ENCODE results near the gene CCDC198.

Gene CCDC198, protein sequence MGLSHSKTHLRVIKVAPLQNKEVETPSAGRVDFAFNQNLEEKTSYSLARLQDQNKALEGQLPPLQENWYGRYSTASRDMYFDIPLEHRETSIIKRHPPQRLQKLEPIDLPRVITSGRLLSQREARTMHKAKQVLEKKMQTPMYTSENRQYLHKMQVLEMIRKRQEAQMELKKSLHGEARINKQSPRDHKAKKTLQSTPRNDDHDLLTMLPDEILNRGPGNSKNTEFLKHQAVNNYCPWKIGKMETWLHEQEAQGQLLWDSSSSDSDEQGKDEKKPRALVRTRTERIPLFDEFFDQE

DNA sequence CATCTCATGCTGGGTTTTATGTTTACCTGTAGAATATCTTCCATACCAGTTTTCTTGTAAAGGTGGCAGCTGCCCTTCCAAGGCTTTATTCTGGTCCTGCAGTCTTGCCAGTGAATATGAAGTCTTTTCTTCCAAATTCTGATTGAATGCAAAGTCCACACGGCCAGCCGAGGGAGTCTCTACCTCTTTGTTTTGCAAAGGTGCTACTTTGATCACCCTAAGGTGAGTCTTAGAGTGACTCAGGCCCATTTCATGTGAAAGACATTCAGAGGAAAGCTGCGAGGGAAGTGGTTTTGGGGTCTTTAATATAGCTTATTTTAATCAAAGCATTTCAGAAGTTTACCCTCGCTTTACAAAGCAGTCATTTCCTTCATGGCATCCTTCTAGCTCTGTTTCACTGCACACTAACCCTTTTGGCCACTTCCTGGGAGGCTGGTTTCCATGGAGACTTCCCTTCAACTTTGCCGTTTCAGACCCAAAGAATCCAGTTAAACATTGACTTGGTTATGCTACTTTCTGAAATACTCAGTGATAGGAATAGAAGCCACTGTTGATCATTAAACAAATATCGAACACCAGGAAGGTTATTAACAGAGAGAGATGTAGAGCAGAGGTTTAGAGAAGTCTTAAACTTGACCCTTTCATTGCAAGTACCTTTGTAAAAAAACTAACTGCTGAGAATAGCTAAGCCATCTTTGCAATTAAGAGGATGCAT lies at the start of gene CCDC198:
TSS of gene CCDC198 (minus strand) at position 391 of the 715 bp plus-strand sequence. CDS start at position 249, 142 bp downstream.
- Histone ChIP-seq H3K4me3 (ENCODE audit: low read length) (peak within 1 kb of the TSS; percentile 24), H3K4me1 (ENCODE audit: control insufficient read depth, insufficient read depth, low read length) (peaks cover 20% of the 10 kb centered on the region), H3K9me3 (ENCODE audit: control insufficient read depth, low read length) (no peaks in the 10 kb centered on the region), H3K36me3 (ENCODE audit: control insufficient read depth, insufficient read depth, low read length, severe bottlenecking) (no peaks in the 10 kb centered on the region), H3K27me3 (replicated peaks; ENCODE audit: control insufficient read depth, insufficient read depth, low read length) (no peaks in the 10 kb centered on the region), H3K9ac (ENCODE audit: low read length) (no peak within 1 kb of the TSS)
- DNase-seq (ENCODE audit: low read depth) = no peak

DNA sequence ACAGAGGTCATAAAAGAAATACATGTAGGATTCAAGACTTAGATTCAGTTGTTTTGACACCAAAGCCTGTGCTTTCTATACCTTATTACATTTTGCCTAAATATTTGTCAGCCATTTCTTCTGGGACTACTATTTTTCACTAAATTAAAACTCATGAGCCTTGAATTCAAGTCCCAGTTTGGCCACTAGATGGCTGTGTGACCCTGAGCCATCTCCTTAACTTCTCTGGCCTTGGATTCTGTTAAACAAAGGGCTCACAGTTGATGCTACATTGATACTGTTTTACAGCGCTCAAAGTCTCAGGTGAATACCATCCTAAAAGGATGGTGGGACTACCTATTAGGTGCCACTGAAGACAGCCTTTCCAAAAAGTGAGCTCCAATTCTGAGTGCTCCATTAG lies 39.6 kb upstream of the CCDC198 start:
- Histone ChIP-seq H3K27me3 (replicated peaks; ENCODE audit: control insufficient read depth, insufficient read depth, low read length) (peaks cover 6% of the 10 kb centered on the region), H3K4me3 (ENCODE audit: low read length) (no peak overlapping the region), H3K9me3 (ENCODE audit: control insufficient read depth, low read length) (no peaks in the 10 kb centered on the region), H3K36me3 (ENCODE audit: control insufficient read depth, insufficient read depth, low read length, severe bottlenecking) (no peaks in the 10 kb centered on the region), H3K9ac (ENCODE audit: low read length) (no peak overlapping the region), H3K4me1 (ENCODE audit: control insufficient read depth, insufficient read depth, low read length) (no peaks in the 10 kb centered on the region)
- peak; percentile 17 for DNase-seq (ENCODE audit: low read depth)

DNA sequence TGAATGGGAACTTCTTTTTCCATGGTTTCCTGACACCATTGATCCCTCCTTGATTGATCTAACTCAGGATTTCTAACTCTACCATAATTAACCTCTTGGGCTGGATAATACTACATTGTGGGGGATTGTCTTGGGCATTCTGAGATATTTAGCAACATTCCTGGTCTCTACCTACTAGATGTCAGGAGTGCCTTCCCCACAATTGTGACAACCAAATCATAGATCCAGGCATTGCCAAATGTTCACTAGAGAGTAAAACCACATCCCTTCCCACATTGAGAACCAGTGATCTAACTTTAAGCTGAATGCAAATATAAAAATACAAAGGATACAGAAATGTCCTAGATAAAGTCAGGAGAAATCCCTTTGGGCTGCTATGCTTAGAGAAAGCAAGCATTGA lies 36.9 kb upstream of the CCDC198 start:
- Histone ChIP-seq H3K4me3 (ENCODE audit: low read length) (no peak overlapping the region), H3K9me3 (ENCODE audit: control insufficient read depth, low read length) (no peaks in the 10 kb centered on the region), H3K9ac (ENCODE audit: low read length) (no peak overlapping the region), H3K36me3 (ENCODE audit: control insufficient read depth, insufficient read depth, low read length, severe bottlenecking) (no peaks in the 10 kb centered on the region), H3K4me1 (ENCODE audit: control insufficient read depth, insufficient read depth, low read length) (no peaks in the 10 kb centered on the region), H3K27me3 (replicated peaks; ENCODE audit: control insufficient read depth, insufficient read depth, low read length) (peaks cover 6% of the 10 kb centered on the region)
- no peak for DNase-seq (ENCODE audit: low read depth)

DNA sequence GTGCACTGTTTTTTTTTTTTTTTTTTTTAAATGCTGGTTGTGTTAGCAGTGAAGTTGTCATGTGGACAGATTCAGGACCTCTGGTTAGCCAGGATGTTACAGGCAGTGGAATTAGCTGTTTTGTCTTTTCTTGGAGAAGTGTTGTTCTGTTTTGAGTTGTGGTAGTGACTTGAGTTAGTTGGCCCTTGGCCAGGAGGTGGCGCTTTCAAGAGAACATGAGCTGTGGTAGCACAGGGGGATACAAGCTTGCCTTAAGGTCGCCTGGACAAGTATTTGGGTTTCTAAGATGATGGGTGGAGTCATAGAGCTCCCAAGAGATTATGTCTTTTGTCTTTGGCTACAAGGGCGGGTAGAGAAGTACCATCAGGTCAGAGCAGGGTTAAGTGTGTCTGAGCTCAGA lies 33.3 kb upstream of the CCDC198 start:
- H3K4me3 ChIP-seq (ENCODE audit: low read length) = no peak overlapping the region
- no peak overlapping the region for H3K9ac ChIP-seq (ENCODE audit: low read length)
- DNase-seq (ENCODE audit: low read depth) = no peak
- H3K36me3 ChIP-seq (ENCODE audit: control insufficient read depth, insufficient read depth, low read length, severe bottlenecking) = no peaks in the 10 kb centered on the region
- no peaks in the 10 kb centered on the region for H3K4me1 ChIP-seq (ENCODE audit: control insufficient read depth, insufficient read depth, low read length)
- H3K9me3 ChIP-seq (ENCODE audit: control insufficient read depth, low read length) = peaks cover 12% of the 10 kb centered on the region
- H3K27me3 ChIP-seq (replicated peaks; ENCODE audit: control insufficient read depth, insufficient read depth, low read length) = peaks cover 6% of the 10 kb centered on the region

DNA sequence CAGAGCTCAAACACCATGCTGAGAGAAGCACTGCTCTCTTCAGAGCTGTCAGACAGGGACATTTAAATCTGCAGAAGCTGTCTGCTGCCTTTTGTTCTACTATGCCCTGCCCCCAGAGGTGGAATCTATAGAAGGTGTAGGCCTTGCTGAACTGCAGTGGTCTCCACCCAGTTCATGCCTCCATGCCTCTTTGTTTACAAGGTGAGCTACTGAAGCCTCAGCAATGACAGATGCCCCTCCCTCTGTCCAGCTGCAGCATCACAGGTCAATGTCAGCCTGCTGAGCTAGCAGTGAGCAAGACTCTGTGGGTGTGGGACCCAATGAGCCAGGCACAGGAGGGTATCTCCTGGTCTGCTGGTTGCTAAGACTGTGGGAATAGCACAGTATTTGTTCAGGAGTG lies 25.4 kb upstream of the CCDC198 start:
- no peaks in the 10 kb centered on the region for H3K4me1 ChIP-seq (ENCODE audit: control insufficient read depth, insufficient read depth, low read length)
- H3K4me3 ChIP-seq (ENCODE audit: low read length) = no peak overlapping the region
- no peak overlapping the region for H3K9ac ChIP-seq (ENCODE audit: low read length)
- H3K27me3 ChIP-seq (replicated peaks; ENCODE audit: control insufficient read depth, insufficient read depth, low read length) = no peaks in the 10 kb centered on the region
- H3K9me3 ChIP-seq (ENCODE audit: control insufficient read depth, low read length) = peaks cover 20% of the 10 kb centered on the region
- H3K36me3 ChIP-seq (ENCODE audit: control insufficient read depth, insufficient read depth, low read length, severe bottlenecking) = no peaks in the 10 kb centered on the region
- no peak for DNase-seq (ENCODE audit: low read depth)

DNA sequence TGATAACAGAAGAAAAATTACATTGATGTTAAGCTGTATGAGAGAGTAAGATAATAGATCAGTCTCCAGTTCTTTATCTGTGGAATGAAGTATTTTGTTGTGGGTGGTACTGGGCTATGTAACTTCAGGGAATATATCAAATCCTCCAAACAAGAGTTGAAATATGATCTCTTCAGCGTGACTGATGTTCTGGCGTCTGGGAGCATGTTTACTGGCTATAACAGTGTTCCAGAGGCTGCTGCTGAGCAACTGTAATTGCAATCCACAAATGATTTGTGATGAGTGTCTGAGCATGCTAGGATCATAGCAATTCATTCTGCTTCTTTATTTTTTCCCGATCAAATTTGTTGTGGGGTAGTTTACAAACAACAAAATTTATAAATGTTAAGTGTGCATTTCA lies 18.6 kb upstream of the CCDC198 start:
- peaks cover 12% of the 10 kb centered on the region for H3K4me1 ChIP-seq (ENCODE audit: control insufficient read depth, insufficient read depth, low read length)
- peaks cover 5% of the 10 kb centered on the region for H3K27me3 ChIP-seq (replicated peaks; ENCODE audit: control insufficient read depth, insufficient read depth, low read length)
- H3K9ac ChIP-seq (ENCODE audit: low read length) = no peak overlapping the region
- H3K9me3 ChIP-seq (ENCODE audit: control insufficient read depth, low read length) = peaks cover 3% of the 10 kb centered on the region
- no peak overlapping the region for H3K4me3 ChIP-seq (ENCODE audit: low read length)
- no peaks in the 10 kb centered on the region for H3K36me3 ChIP-seq (ENCODE audit: control insufficient read depth, insufficient read depth, low read length, severe bottlenecking)
- peak; percentile 7 for DNase-seq (ENCODE audit: low read depth)

DNA sequence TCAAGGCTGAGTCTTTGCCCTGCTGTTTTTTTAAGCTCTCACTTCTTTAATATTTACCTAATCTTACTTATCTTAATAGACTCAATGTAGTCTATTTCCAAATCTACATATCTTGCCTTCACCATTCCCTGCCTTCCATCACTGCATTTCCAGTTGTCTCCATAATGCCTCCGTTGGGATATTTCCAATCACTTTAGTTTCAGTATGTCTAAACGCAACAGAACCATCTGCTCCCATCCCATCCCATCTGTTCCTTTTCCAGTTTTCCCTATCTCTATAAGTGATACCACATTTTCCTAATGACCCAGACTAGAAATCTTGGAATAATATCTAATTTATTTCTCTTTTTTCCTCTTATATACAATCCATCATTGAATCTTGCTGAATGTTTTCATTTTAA lies 15.1 kb upstream of the CCDC198 start:
- H3K9me3 ChIP-seq (ENCODE audit: control insufficient read depth, low read length) = no peaks in the 10 kb centered on the region
- no peak overlapping the region for H3K4me3 ChIP-seq (ENCODE audit: low read length)
- no peaks in the 10 kb centered on the region for H3K36me3 ChIP-seq (ENCODE audit: control insufficient read depth, insufficient read depth, low read length, severe bottlenecking)
- peaks cover 12% of the 10 kb centered on the region for H3K4me1 ChIP-seq (ENCODE audit: control insufficient read depth, insufficient read depth, low read length)
- H3K27me3 ChIP-seq (replicated peaks; ENCODE audit: control insufficient read depth, insufficient read depth, low read length) = peaks cover 5% of the 10 kb centered on the region
- DNase-seq (ENCODE audit: low read depth) = no peak
- no peak overlapping the region for H3K9ac ChIP-seq (ENCODE audit: low read length)

DNA sequence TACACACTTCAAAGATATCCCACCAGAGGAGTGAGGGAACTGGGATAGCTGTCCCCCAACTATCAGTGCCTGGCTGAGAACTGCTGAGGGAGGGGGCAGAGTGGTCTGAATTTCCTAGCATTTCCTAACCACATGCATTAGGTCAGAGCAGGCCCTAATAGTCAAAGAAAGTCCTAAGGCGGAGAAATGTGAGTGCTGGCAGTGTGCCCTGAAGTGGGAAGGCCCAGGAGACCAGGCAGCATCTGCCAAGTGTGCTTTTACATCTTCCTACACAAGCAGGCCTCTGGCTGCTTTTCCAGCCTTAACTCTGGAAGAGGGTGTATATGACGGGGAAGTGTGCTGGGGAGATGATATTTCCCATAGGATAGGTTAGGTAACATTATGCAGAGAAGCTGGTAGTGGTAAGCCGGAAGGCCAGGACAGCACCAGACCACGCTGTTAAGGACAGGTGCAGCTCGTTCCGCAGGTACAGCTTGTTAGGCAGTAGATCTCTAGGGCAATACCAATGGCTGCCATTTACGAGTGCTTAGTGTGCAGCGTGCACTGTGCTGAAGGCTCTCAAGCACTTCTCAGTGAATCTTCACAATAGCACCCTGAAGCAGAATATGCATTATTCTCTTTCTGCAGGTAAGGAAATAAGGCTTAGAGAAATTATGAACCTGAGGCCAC lies 9.1 kb upstream of the CCDC198 start:
- no peak overlapping the region for H3K4me3 ChIP-seq (ENCODE audit: low read length)
- no peaks in the 10 kb centered on the region for H3K9me3 ChIP-seq (ENCODE audit: control insufficient read depth, low read length)
- no peak for DNase-seq (ENCODE audit: low read depth)
- no peaks in the 10 kb centered on the region for H3K36me3 ChIP-seq (ENCODE audit: control insufficient read depth, insufficient read depth, low read length, severe bottlenecking)
- H3K9ac ChIP-seq (ENCODE audit: low read length) = no peak overlapping the region
- peaks cover 4% of the 10 kb centered on the region for H3K27me3 ChIP-seq (replicated peaks; ENCODE audit: control insufficient read depth, insufficient read depth, low read length)
- peaks cover 21% of the 10 kb centered on the region for H3K4me1 ChIP-seq (ENCODE audit: control insufficient read depth, insufficient read depth, low read length)

DNA sequence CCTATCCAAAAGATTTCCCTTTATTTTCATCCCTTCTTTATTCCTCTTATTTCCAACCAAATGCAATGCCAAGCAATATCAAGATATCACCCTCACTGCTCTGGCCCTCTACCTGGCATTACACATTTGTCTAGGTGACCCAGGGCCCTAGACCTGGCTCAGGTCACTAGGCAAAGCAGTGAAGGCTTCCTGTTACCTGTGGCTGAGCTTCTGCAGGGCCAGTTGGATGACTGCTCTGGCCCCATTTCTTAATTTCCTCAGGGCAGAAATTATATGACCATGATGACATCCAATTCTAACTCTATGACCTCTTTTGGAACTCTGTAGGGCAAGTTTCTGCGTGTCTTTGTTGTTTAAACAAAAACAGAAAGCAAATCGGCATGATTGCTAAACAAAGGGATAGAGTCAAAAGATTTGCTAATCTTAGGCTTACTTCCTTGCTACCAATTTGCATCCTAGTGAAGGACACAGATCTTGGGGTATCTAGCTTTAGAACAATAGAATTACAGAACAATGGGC lies 7.4 kb upstream of the CCDC198 start:
- DNase-seq (ENCODE audit: low read depth) = no peak
- H3K9ac ChIP-seq (ENCODE audit: low read length) = no peak overlapping the region
- H3K4me1 ChIP-seq (ENCODE audit: control insufficient read depth, insufficient read depth, low read length) = peaks cover 21% of the 10 kb centered on the region
- H3K9me3 ChIP-seq (ENCODE audit: control insufficient read depth, low read length) = no peaks in the 10 kb centered on the region
- H3K4me3 ChIP-seq (ENCODE audit: low read length) = no peak overlapping the region
- no peaks in the 10 kb centered on the region for H3K36me3 ChIP-seq (ENCODE audit: control insufficient read depth, insufficient read depth, low read length, severe bottlenecking)
- no peaks in the 10 kb centered on the region for H3K27me3 ChIP-seq (replicated peaks; ENCODE audit: control insufficient read depth, insufficient read depth, low read length)

DNA sequence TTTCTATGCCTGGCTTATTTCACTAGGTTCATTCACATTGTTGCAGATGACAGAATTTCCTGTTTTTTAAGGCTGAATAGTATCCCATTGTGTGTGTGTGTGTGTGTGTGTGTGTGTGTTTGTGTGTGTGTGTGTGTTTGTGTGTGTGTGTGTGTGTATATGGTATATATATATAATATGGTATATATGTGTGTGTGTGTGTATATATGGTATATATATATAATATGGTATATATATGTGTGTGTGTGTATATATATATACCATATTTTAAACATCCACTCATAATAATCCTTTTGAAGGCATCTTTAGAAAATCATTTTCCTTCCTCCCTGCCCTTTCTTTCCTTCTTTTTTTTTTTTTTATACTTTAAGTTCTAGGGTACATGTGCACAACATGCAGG lies 5.0 kb upstream of the CCDC198 start:
- Histone ChIP-seq H3K36me3 (ENCODE audit: control insufficient read depth, insufficient read depth, low read length, severe bottlenecking) (no peaks in the 10 kb centered on the region), H3K27me3 (replicated peaks; ENCODE audit: control insufficient read depth, insufficient read depth, low read length) (no peaks in the 10 kb centered on the region), H3K4me3 (ENCODE audit: low read length) (no peak overlapping the region), H3K9me3 (ENCODE audit: control insufficient read depth, low read length) (no peaks in the 10 kb centered on the region), H3K9ac (ENCODE audit: low read length) (no peak overlapping the region), H3K4me1 (ENCODE audit: control insufficient read depth, insufficient read depth, low read length) (peaks cover 25% of the 10 kb centered on the region)
- DNase-seq (ENCODE audit: low read depth) = no peak

DNA sequence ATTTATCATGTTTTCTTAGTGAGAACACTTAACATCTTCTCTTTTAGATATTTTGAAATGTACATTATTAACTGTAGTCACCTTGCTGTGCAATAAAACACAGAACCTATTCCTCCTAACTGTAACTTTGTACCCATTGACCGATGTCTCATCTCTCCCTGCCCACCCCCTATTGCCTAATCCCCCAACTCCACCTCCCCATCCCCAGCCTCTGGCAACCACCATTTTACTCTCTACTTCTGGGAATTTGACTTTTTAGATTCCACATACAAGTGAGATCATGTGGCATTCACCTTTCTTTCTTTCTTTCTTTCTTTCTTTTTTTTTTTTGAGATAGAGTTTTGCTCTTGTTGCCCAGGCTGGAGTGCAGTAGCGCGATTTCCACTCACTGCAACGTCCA lies 4.4 kb upstream of the CCDC198 start:
- Histone ChIP-seq H3K9me3 (ENCODE audit: control insufficient read depth, low read length) (no peaks in the 10 kb centered on the region), H3K9ac (ENCODE audit: low read length) (no peak overlapping the region), H3K36me3 (ENCODE audit: control insufficient read depth, insufficient read depth, low read length, severe bottlenecking) (no peaks in the 10 kb centered on the region), H3K4me3 (ENCODE audit: low read length) (no peak overlapping the region), H3K27me3 (replicated peaks; ENCODE audit: control insufficient read depth, insufficient read depth, low read length) (no peaks in the 10 kb centered on the region), H3K4me1 (ENCODE audit: control insufficient read depth, insufficient read depth, low read length) (peaks cover 30% of the 10 kb centered on the region)
- DNase-seq (ENCODE audit: low read depth) = no peak
